MCF 10A (cell line): ENCODE results near the gene ABT1. TPM values are rescaled to one million over a fixed set of nuclear protein-coding genes. Genes with fewer than 3 reads are reported as not detected.

Experiments used
- BruUV-seq: library from RNA; stranded (reverse); fragments of 400-500 nt; replicated peaks from 2 replicates; lab custom pipeline; 2021; lab: Mats Ljungman, UMichigan
- CTCF ChIA-PET: fragments of 300-600 bp; sonication (Branson Sonifier 250); formaldehyde crosslinking; extraction: SDS; loops from one replicate; lab custom pipeline; 2021; ENCODE audit warnings: antibody characterized with exemption, inconsistent platforms; lab: Yijun Ruan, JAX
- POLR2A ChIA-PET: fragments of 300-600, 350-650 bp; sonication (Branson Sonifier 250); formaldehyde crosslinking; extraction: SDS; loops from one replicate; lab custom pipeline; 2020; ENCODE audit warnings: antibody characterized with exemption, inconsistent platforms; lab: Yijun Ruan, JAX
- DNase-seq: peaks from one replicate; pipeline ENCODE4 v3.0.0-alpha.2; 2018; ENCODE audit not compliant: unreplicated experiment
- H3K27ac Mint-ChIP-seq: one replicate; pipeline ENCODE4 v1.8.0; 2022; ENCODE audit warnings: mild to moderate bottlenecking, low read depth, mixed read lengths; ENCODE audit not compliant: unreplicated experiment
- H3K27me3 Mint-ChIP-seq: one replicate; pipeline ENCODE4 v1.8.0; 2022; ENCODE audit warnings: mixed read lengths; ENCODE audit not compliant: insufficient read depth, unreplicated experiment
- H3K36me3 Mint-ChIP-seq: one replicate; pipeline ENCODE4 v1.8.0; 2022; ENCODE audit warnings: mild to moderate bottlenecking, moderate library complexity, mixed read lengths; ENCODE audit not compliant: insufficient read depth, unreplicated experiment
- H3K4me1 Mint-ChIP-seq: one replicate; pipeline ENCODE4 v1.8.0; 2022; ENCODE audit warnings: mixed read lengths; ENCODE audit not compliant: insufficient read depth, unreplicated experiment
- H3K4me3 Mint-ChIP-seq: one replicate; pipeline ENCODE4 v1.8.0; 2022; ENCODE audit warnings: mild to moderate bottlenecking, moderate library complexity, mixed read lengths; ENCODE audit not compliant: unreplicated experiment
- H3K9me3 Mint-ChIP-seq: one replicate; pipeline ENCODE4 v1.8.0; 2022; ENCODE audit warnings: mixed read lengths; ENCODE audit not compliant: unreplicated experiment
- intact Hi-C: fragments of 100-400 bp; cut with micrococcal nuclease; formaldehyde crosslinking; loops from 2 replicates; pipeline ENCODE4 v1.14.1; 2022
- total RNA-seq: library from RNA; stranded (reverse); gene quantifications from 2 replicates; pipeline ENCODE4 v1.2.3, GENCODE V29; 2022
- TF ChIP-seq, protein P1 (sequence below): fragments of 200-600 bp; IDR thresholded peaks from one replicate; pipeline ENCODE4 v1.8.0; 2022; ENCODE audit warnings: antibody characterized with exemption, mild to moderate bottlenecking; ENCODE audit not compliant: unreplicated experiment

Gene ABT1
- total RNA-seq, 1 experiment from 2014 or later = 12.9 TPM

GRCh38 chr6:26554697-26555504 is 41.9 kb upstream of the ABT1 start:
- ChIA-PET POLR2A (interaction anchor here (0.7 to 7.2 kb wide), 7 partner anchors 17 to 245 kb away, joined by 3 to 76 read pairs (median 4); partner anchors contain the start of genes HMGN4 and ZNF322), CTCF (interaction anchor here (0.9 kb wide), 1 partner anchor 213 kb away, joined by 4 read pairs; no protein-coding TSS in a partner anchor)
- no peak overlapping the region for H3K27ac Mint-ChIP-seq
- peaks cover 7% of the 10 kb centered on the region for H3K36me3 Mint-ChIP-seq
- intact Hi-C loops = loop anchor here (2.0 to 5.0 kb wide), 2 partner anchors 213 to 224 kb away; no protein-coding TSS in a partner anchor
- peak; percentile 53 for DNase-seq
- H3K4me1 Mint-ChIP-seq = peaks cover 21% of the 10 kb centered on the region
- TF ChIP-seq, protein P1, sequence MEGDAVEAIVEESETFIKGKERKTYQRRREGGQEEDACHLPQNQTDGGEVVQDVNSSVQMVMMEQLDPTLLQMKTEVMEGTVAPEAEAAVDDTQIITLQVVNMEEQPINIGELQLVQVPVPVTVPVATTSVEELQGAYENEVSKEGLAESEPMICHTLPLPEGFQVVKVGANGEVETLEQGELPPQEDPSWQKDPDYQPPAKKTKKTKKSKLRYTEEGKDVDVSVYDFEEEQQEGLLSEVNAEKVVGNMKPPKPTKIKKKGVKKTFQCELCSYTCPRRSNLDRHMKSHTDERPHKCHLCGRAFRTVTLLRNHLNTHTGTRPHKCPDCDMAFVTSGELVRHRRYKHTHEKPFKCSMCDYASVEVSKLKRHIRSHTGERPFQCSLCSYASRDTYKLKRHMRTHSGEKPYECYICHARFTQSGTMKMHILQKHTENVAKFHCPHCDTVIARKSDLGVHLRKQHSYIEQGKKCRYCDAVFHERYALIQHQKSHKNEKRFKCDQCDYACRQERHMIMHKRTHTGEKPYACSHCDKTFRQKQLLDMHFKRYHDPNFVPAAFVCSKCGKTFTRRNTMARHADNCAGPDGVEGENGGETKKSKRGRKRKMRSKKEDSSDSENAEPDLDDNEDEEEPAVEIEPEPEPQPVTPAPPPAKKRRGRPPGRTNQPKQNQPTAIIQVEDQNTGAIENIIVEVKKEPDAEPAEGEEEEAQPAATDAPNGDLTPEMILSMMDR = no peak
- H3K9me3 Mint-ChIP-seq = no peaks in the 10 kb centered on the region
- no TSS peak for BruUV-seq
- no peaks in the 10 kb centered on the region for H3K27me3 Mint-ChIP-seq
- H3K4me3 Mint-ChIP-seq = no peak overlapping the region

- no peak for DNase-seq
- H3K4me3 Mint-ChIP-seq = peak overlapping the region; percentile 29
- H3K4me1 Mint-ChIP-seq = peaks cover 21% of the 10 kb centered on the region
- no peaks in the 10 kb centered on the region for H3K9me3 Mint-ChIP-seq
- no peak overlapping the region for H3K27ac Mint-ChIP-seq
- no peaks in the 10 kb centered on the region for H3K27me3 Mint-ChIP-seq
- H3K36me3 Mint-ChIP-seq = peaks cover 7% of the 10 kb centered on the region
- TF ChIP-seq, protein P1 = no peak
- intact Hi-C loops = loop anchor here (1.0 to 2.0 kb wide), 3 partner anchors 13 to 225 kb away; no protein-coding TSS in a partner anchor
- ChIA-PET CTCF (interaction anchor here (0.6 kb wide), 1 partner anchor 19 kb away, joined by 4 read pairs; no protein-coding TSS in a partner anchor), POLR2A (interaction anchor here (0.5 to 7.2 kb wide), 9 partner anchors 13 to 818 kb away, joined by 3 to 76 read pairs (median 3); partner anchors contain the start of genes HMGN4 and ZNF322)
- no TSS peak for BruUV-seq
These were observed 41.1 kb upstream of the ABT1 start for GRCh38 chr6:26555505-26556262.

DNA sequence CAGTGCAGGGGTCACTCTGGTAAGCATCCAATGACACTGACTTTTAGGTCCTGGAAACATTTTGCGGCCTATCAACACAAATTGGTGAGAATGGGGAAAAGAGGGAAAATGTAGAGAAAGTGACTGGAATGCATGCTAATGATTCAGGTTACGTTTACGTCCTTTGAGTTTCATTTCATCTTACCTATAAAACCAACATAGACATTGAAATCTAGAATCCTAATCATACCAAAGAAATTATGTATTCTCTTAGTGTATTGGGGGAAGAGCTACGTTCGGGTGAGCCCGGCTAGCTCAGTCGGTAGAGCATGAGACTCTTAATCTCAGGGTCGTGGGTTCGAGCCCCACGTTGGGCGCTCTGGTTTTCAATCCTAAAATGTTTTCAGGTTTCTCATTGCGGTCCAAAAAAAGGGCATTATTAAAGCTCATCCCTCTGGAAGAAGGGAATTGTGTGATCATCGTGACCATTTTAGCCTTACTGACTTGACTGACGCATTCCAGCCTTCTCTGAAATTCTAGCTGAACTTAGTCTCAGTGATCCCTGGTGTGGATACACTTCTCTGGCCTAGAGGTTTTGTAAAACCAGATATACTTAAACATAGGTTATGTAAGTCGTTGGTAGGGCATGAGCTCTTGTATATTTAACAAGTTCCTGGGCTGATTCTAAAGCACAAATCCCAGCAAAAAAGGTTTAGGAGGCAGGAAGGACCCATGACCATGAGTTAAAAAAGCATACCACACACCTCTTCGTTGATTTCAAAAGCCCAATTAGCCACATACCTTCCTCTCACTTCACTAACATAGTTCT is 40.3 kb upstream of the ABT1 start:
- H3K4me3 Mint-ChIP-seq = peak overlapping the region; percentile 29
- CTCF ChIA-PET = interaction anchor here (0.6 to 1.0 kb wide), 3 partner anchors 20 to 235 kb away, joined by 3 to 4 read pairs (median 4); no protein-coding TSS in a partner anchor
- POLR2A ChIA-PET = interaction anchor here (0.5 to 7.2 kb wide), 13 partner anchors 10 to 818 kb away, joined by 3 to 76 read pairs (median 3); partner anchors contain the start of gene HMGN4
- no peaks in the 10 kb centered on the region for H3K9me3 Mint-ChIP-seq
- H3K27me3 Mint-ChIP-seq = no peaks in the 10 kb centered on the region
- H3K4me1 Mint-ChIP-seq = peaks cover 21% of the 10 kb centered on the region
- TF ChIP-seq, protein P1 = no peak
- H3K36me3 Mint-ChIP-seq = peaks cover 7% of the 10 kb centered on the region
- intact Hi-C loops = loop anchor here (1.0 kb wide), 2 partner anchors 12 to 16 kb away; no protein-coding TSS in a partner anchor
- TSS peak; percentile 97 for BruUV-seq
- peak overlapping the region; percentile 33 for H3K27ac Mint-ChIP-seq
- peak; percentile 75 for DNase-seq
